ENCODE measurements around the gene KRTAP10-12.

DNA sequence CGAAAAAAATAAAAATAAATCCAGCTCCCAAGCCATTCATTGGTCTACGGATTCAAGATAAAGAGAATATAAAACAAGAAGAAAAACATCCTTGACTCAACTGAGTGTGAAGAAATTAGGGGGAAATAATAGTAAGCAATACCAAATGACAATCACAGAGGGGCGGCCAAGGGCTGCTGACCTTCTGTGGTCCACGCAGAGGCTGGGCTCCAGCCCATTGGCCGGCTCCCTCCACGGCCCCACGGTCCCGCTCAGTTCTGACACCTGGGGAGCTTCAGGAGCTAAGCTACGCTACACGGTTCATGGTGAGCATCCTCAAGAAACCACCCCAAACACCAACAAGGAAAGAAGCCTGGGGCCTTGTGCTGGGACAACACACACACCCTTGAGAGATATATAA is 400 bp upstream of the KRTAP10-12 start:
- TF ChIP-seq, protein P1, sequence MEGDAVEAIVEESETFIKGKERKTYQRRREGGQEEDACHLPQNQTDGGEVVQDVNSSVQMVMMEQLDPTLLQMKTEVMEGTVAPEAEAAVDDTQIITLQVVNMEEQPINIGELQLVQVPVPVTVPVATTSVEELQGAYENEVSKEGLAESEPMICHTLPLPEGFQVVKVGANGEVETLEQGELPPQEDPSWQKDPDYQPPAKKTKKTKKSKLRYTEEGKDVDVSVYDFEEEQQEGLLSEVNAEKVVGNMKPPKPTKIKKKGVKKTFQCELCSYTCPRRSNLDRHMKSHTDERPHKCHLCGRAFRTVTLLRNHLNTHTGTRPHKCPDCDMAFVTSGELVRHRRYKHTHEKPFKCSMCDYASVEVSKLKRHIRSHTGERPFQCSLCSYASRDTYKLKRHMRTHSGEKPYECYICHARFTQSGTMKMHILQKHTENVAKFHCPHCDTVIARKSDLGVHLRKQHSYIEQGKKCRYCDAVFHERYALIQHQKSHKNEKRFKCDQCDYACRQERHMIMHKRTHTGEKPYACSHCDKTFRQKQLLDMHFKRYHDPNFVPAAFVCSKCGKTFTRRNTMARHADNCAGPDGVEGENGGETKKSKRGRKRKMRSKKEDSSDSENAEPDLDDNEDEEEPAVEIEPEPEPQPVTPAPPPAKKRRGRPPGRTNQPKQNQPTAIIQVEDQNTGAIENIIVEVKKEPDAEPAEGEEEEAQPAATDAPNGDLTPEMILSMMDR (IDR thresholded peaks at IDR 0.05) = no peak
- TF ChIP-seq POLR2A (IDR thresholded peaks at IDR 0.05) (no peak), EP300 (IDR thresholded peaks at IDR 0.05) (no peak)
